B cell (primary cell): ENCODE measurements around the gene SP100. TPM values are rescaled to one million over a fixed set of nuclear protein-coding genes. Genes with fewer than 3 reads are reported as not detected.
A peak's percentile ranks its signal among the peaks of the same experiment; 100 is the strongest.

ENCODE experiments used
- ATAC-seq: fragments of 200-7000 bp; cut with Tn5 transposase; one replicate; pipeline ENCODE4 v1.10.0; 2021; ENCODE audit warnings: low read depth, mild to moderate bottlenecking, moderate number of reproducible peaks, moderate library complexity
- CTCF ChIA-PET: fragments of 350-600 bp; sonication (Branson Sonifier 250); formaldehyde crosslinking; loops from one replicate; lab custom pipeline; 2021; ENCODE audit warnings: antibody characterized with exemption, inconsistent platforms; lab: Charles Lee
- POLR2A ChIA-PET: fragments of 350-600 bp; sonication (Branson Sonifier 250); formaldehyde crosslinking; loops from one replicate; lab custom pipeline; 2021; ENCODE audit warnings: antibody characterized with exemption; lab: Charles Lee
- DNase-seq: peaks from one replicate; pipeline ENCODE4 v3.0.0; 2013
- H2AFZ ChIP-seq: 2 replicates; pipeline ENCODE4 v1.6.1; 2012; ENCODE audit warnings: mild to moderate bottlenecking, low read depth, low read length; ENCODE audit not compliant: insufficient read depth, poor library complexity, severe bottlenecking
- H3K27ac ChIP-seq, 2 donors: 1 replicate in 1 of 2; 2 replicates in 1 of 2; pipeline ENCODE4 v1.5.1; 2012 to 2013; ENCODE audit warnings: low read length in 2 of 2, mild to moderate bottlenecking in 2 of 2, moderate library complexity in 1 of 2
- H3K27me3 ChIP-seq, 4 experiments: fragments of 200-600 bp in 1 of 4; sonication (generic) in 1 of 4; replicated peaks in 1 of 4; 1 replicate in 2 of 4; 2 replicates in 2 of 4; pipeline versions ENCODE4 v1.6.1 to v1.7.0; 2013 to 2016; ENCODE audit warnings: low read length in 3 of 4, mild to moderate bottlenecking in 2 of 4, mixed read lengths in 1 of 4, moderate library complexity in 1 of 4; ENCODE audit not compliant: insufficient read depth in 4 of 4, control insufficient read depth in 3 of 4; ENCODE audit errors: control extremely low read depth in 1 of 4
- H3K36me3 ChIP-seq, 2 experiments: replicated peaks in 1 of 2; 1 replicate in 1 of 2; 2 replicates in 1 of 2; pipeline versions ENCODE4 v1.6.1 to v1.7.1; 2013; ENCODE audit warnings: low read length in 1 of 2; ENCODE audit not compliant: insufficient read depth in 2 of 2, control insufficient read depth in 1 of 2; ENCODE audit errors: control extremely low read depth in 1 of 2, extremely low read depth in 1 of 2
- H3K4me1 ChIP-seq, 2 donors: fragments of 200-600 bp in 1 of 2; sonication (generic) in 1 of 2; 1 replicate in 1 of 2; 2 replicates in 1 of 2; pipeline versions ENCODE4 v1.5.1 to v1.6.1; 2013 to 2017; ENCODE audit warnings: low read length in 2 of 2; ENCODE audit not compliant: control insufficient read depth in 2 of 2, insufficient read depth in 2 of 2
- H3K4me2 ChIP-seq: replicated peaks from 2 replicates; pipeline ENCODE3; 2012; ENCODE audit warnings: mild to moderate bottlenecking, low read depth, low read length; ENCODE audit not compliant: poor library complexity, severe bottlenecking
- H3K4me3 ChIP-seq, 5 experiments: fragments of 200-600 bp in 1 of 5; sonication (generic) in 1 of 5; 1 replicate in 3 of 5; 2 replicates in 2 of 5; pipeline versions ENCODE4 v1.5.1 to v1.7.0; 2011 to 2016; ENCODE audit warnings: low read length in 4 of 5, mild to moderate bottlenecking in 4 of 5, low read depth in 2 of 5, control low read depth in 1 of 5, moderate library complexity in 1 of 5; ENCODE audit not compliant: insufficient read depth in 1 of 5; ENCODE audit errors: control extremely low read depth in 1 of 5, extremely low read depth in 1 of 5
- H3K79me2 ChIP-seq: fragments of 200-600 bp; sonication (generic); one replicate; pipeline ENCODE4 v1.6.0; 2016; ENCODE audit warnings: low read length; ENCODE audit not compliant: control insufficient read depth, insufficient read depth
- H3K9ac ChIP-seq: fragments of 200-600 bp; sonication (generic); 2 replicates; pipeline ENCODE4 v1.6.1; 2017; ENCODE audit warnings: mild to moderate bottlenecking, low read length, moderate library complexity
- H3K9me3 ChIP-seq, 3 donors: one replicate each; pipeline versions ENCODE4 v1.6.1 to v1.7.1; 2013; ENCODE audit warnings: low read length in 2 of 3; ENCODE audit not compliant: control insufficient read depth in 2 of 3, insufficient read depth in 1 of 3; ENCODE audit errors: control extremely low read depth in 1 of 3
- H4K20me1 ChIP-seq: 2 replicates; pipeline ENCODE4 v1.6.0; 2012; ENCODE audit warnings: mild to moderate bottlenecking, low read length; ENCODE audit not compliant: insufficient read depth, control insufficient read depth, poor library complexity, severe bottlenecking
- H3K27ac Mint-ChIP-seq: one replicate; pipeline ENCODE4 v1.8.0; 2021; ENCODE audit warnings: mixed read lengths
- H3K27me3 Mint-ChIP-seq: one replicate; pipeline ENCODE4 v1.8.0; 2021; ENCODE audit warnings: mixed read lengths
- H3K4me1 Mint-ChIP-seq: one replicate; pipeline ENCODE4 v1.8.0; 2021; ENCODE audit warnings: mixed read lengths
- H3K4me3 Mint-ChIP-seq: one replicate; pipeline ENCODE4 v1.8.0; 2021; ENCODE audit warnings: mixed read lengths
- H3K9me3 Mint-ChIP-seq: one replicate; pipeline ENCODE4 v1.8.0; 2022; ENCODE audit warnings: mixed read lengths; ENCODE audit not compliant: insufficient read depth
- CTCF ChIP-seq: fragments of 200-600 bp; IDR thresholded peaks from one replicate; pipeline ENCODE4 v1.8.0; 2022; ENCODE audit warnings: antibody characterized with exemption, mild to moderate bottlenecking
- EZH2 ChIP-seq: IDR thresholded peaks from 2 replicates; pipeline ENCODE4 v1.6.1; 2012; ENCODE audit warnings: borderline replicate concordance, low read depth, mild to moderate bottlenecking, moderate library complexity, low read length; ENCODE audit not compliant: insufficient read depth, poor library complexity, severe bottlenecking
- WGBS: methylation state at CpG from one replicate; pipeline ENCODE4 v1.1.5; 2013; ENCODE audit warnings: missing lambda C conversion rate; ENCODE audit not compliant: insufficient coverage; 5-methylcytosine and 5-hydroxymethylcytosine counted together
- intact Hi-C: fragments of 100-400 bp; cut with micrococcal nuclease; formaldehyde crosslinking; loops from one replicate; pipeline ENCODE4 v1.10.0; 2022
- polyA plus RNA-seq: library from polyadenylated mRNA; depleted of rRNA; stranded (reverse); fragments of >200 nt; gene quantifications from 2 replicates; pipeline ENCODE4 v1.2.3, GENCODE V29; 2012
- total RNA-seq, 2 donors: library from RNA; stranded (reverse); fragments of 120-200 nt in 1 of 2; gene quantifications; 1 replicate in 1 of 2; 2 replicates in 1 of 2; pipeline versions ENCODE4 v1.2.3 to v1.2.4, GENCODE V29; 2013 to 2022

The SP100 gene
- total and polyA plus RNA-seq, 2 donors (not counting 1 experiment from before 2014, with no cell fraction given) = 209 to 554 TPM

- DNase-seq = no peak
- CTCF ChIA-PET = interaction anchor here (1.7 to 2.1 kb wide), 2 partner anchors 13 to 388 kb away, joined by 4 to 7 read pairs; no protein-coding TSS in a partner anchor
- Mint-ChIP-seq H3K4me3 (peak overlapping the region; percentile 98), H3K9me3 (no peaks in the 10 kb centered on the region), H3K4me1 (peaks cover 64% of the 10 kb centered on the region), H3K27me3 (no peaks in the 10 kb centered on the region), H3K27ac (peak overlapping the region; percentile 99)
- Histone ChIP-seq H3K9me3 (no peaks in the 10 kb centered on the region), H3K9ac (no peak overlapping the region), H3K27ac (peak overlapping the region in 1 of 2 donors; percentile 92), H3K4me1 (peaks cover 49 to 56% of the 10 kb centered on the region in 2 donors), H3K4me2 (peak overlapping the region; percentile 81), H2AFZ (no peak overlapping the region), H3K79me2 (peaks cover 20% of the 10 kb centered on the region), H3K36me3 (peaks cover 9 to 15% of the 10 kb centered on the region in 2 experiments), H4K20me1 (no peaks in the 10 kb centered on the region), H3K4me3 (no peak overlapping the region), H3K27me3 (no peaks in the 10 kb centered on the region)
- POLR2A ChIA-PET = interaction anchor here (0.6 to 1.0 kb wide), 2 partner anchors 142 to 211 kb away, joined by 4 to 6 read pairs; no protein-coding TSS in a partner anchor
- TF ChIP-seq EZH2 = no peak
- TF ChIP-seq CTCF = no peak
- intact Hi-C loops = loop anchor here (5.0 kb wide), 2 partner anchors 83 to 302 kb away; partner anchors contain the start of genes CAB39 and SP140L
- WGBS = 100% methylated on average over 1 of the region's 1 CpG
- no peak for ATAC-seq
Observed at GRCh38 chr2:230410263-230410662, 5.7 kb upstream of the SP100 start.

GRCh38 chr2:230410861-230411569 is 5.0 kb upstream of the SP100 start:
- H2AFZ ChIP-seq = peak overlapping the region; percentile 95
- peak overlapping the region; percentile 88 to 92 for H3K27ac ChIP-seq
- CTCF ChIA-PET = interaction anchor here (0.7 to 2.1 kb wide), 8 partner anchors 14 to 387 kb away, joined by 3 to 7 read pairs (median 4); no protein-coding TSS in a partner anchor

More at GRCh38 chr2:230410861-230411569, 5.0 kb upstream of the SP100 start:
- peaks cover 4 to 9% of the 10 kb centered on the region in 2 experiments for H3K36me3 ChIP-seq
- Mint-ChIP-seq H3K4me3 (peak overlapping the region; percentile 98), H3K9me3 (no peaks in the 10 kb centered on the region), H3K4me1 (peaks cover 71% of the 10 kb centered on the region), H3K27me3 (no peaks in the 10 kb centered on the region), H3K27ac (peak overlapping the region; percentile 99)
- peaks cover 54 to 63% of the 10 kb centered on the region in 2 donors for H3K4me1 ChIP-seq
- no peak for TF ChIP-seq CTCF
- no peak for TF ChIP-seq EZH2
- H3K27me3 ChIP-seq = no peaks in the 10 kb centered on the region
- no peak for DNase-seq
- 42% methylated on average over 6 of the region's 16 CpGs for WGBS
- peak overlapping the region; percentile 69 to 92 (median 88) for H3K4me3 ChIP-seq
- H3K4me2 ChIP-seq = peak overlapping the region; percentile 81
- POLR2A ChIA-PET = interaction anchor here (1.0 to 3.2 kb wide), 4 partner anchors 37 to 204 kb away, joined by 3 to 8 read pairs (median 4); partner anchors contain the start of gene SP140L
- peak overlapping the region; percentile 85 for H3K9ac ChIP-seq
- H3K9me3 ChIP-seq = no peaks in the 10 kb centered on the region
- no peaks in the 10 kb centered on the region for H4K20me1 ChIP-seq
- peaks cover 27% of the 10 kb centered on the region for H3K79me2 ChIP-seq
- intact Hi-C loops = loop anchor here (1.0 to 5.0 kb wide), 4 partner anchors 28 to 301 kb away; partner anchors contain the start of genes CAB39 and SP140L
- ATAC-seq = no peak
